ENCODE results near the gene PKP1. TPM values are rescaled to one million over a fixed set of nuclear protein-coding genes. Genes with fewer than 3 reads are reported as not detected.

The PKP1 gene
- total and polyA plus RNA-seq, 2 experiments from 2014 or later: 0.19 to 0.83 TPM

GRCh38 chr1:201310986-201311355 is 27.7 kb downstream of the PKP1 start:
- H3K4me1 ChIP-seq (ENCODE audit: insufficient read depth): no peaks in the 10 kb centered on the region
- H3F3A ChIP-seq (replicated peaks; ENCODE audit: low read depth): no peaks in the 10 kb centered on the region
- Mint-ChIP-seq H3K9me3 (no peaks in the 10 kb centered on the region), H3K4me3 (no peak overlapping the region), H3K27ac (no peak overlapping the region), H3K4me1 (peaks cover 16% of the 10 kb centered on the region; the same call in 2 of the 3 replicates), H3K36me3 (ENCODE audit: low read depth) (no peaks in the 10 kb centered on the region), H3K27me3 (ENCODE audit: insufficient read depth, low read depth, poor library complexity) (peaks cover 8% of the 10 kb centered on the region)
- no peak for ATAC-seq
- H3K4me3 ChIP-seq: no peak overlapping the region
- H3K27ac ChIP-seq (ENCODE audit: low read depth): no peak overlapping the region
- H3K79me2 ChIP-seq (replicated peaks; ENCODE audit: insufficient read depth): no peaks in the 10 kb centered on the region
- no peaks in the 10 kb centered on the region for H3K27me3 ChIP-seq (ENCODE audit: insufficient read depth)
- no peaks in the 10 kb centered on the region for H4K20me1 ChIP-seq (replicated peaks; ENCODE audit: insufficient read depth)
- H3K9me2 ChIP-seq (ENCODE audit: insufficient read depth): 0 out of 2 replicates have a peak, but pooled peaks cover 6% of the 10 kb centered on the region
- no peaks in the 10 kb centered on the region for H3K36me3 ChIP-seq (ENCODE audit: insufficient read depth)
- no peak overlapping the region for H3K4me2 ChIP-seq
- no peak overlapping the region for H2AFZ ChIP-seq
- TF ChIP-seq CTCF (conservative IDR thresholded peaks at IDR 0.05; ENCODE audit: low read depth in 2 of 2) (no peak), REST (IDR thresholded peaks at IDR 0.05; ENCODE audit: unreplicated experiment) (no peak)
- no peak for DNase-seq (ENCODE audit: low spot score)

DNA sequence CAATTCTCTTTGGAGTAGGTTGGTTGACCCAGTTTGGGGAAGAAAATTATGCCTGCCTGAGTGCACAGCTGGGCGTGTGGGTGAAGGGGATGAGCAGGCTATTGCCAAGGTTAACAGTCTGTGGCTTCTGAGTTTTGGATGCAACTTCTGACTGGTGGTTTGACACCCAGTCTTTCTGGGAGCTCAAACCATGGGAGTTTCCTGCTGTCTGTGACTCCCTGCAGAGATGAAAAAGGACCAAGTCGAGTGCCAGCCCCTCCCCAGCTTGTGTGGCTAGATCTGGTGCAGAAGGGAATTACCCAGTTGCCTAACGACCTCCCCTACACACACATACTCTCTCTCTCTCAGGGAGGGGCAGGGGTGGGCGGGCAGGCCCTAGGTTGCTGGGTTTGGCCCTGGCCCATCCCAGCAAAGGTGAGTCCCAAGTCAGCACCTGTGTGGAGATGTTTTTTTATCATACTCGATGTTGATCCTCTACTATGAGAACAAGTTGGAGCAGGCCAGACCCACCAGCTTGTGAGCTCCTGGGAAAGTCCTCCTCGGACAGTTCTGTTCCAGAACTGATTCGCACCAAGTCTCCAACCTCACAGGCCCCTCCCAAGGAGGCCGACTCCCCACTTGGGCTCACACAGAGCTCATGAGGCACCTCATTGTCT is 28.2 kb downstream of the PKP1 start:
- no peak overlapping the region for H3K4me3 ChIP-seq
- H3K79me2 ChIP-seq (replicated peaks; ENCODE audit: insufficient read depth): no peaks in the 10 kb centered on the region
- H3F3A ChIP-seq (replicated peaks; ENCODE audit: low read depth): no peaks in the 10 kb centered on the region
- H3K4me1 ChIP-seq (ENCODE audit: insufficient read depth): no peaks in the 10 kb centered on the region
- peaks cover 8% of the 10 kb centered on the region for H3K27me3 Mint-ChIP-seq (ENCODE audit: insufficient read depth, low read depth, poor library complexity)
- H3K27ac ChIP-seq (ENCODE audit: low read depth): no peak overlapping the region
- H3K4me3 Mint-ChIP-seq: no peak overlapping the region
- H4K20me1 ChIP-seq (replicated peaks; ENCODE audit: insufficient read depth): no peaks in the 10 kb centered on the region
- 0 out of 2 replicates have a peak, but pooled peaks cover 6% of the 10 kb centered on the region for H3K9me2 ChIP-seq (ENCODE audit: insufficient read depth)
- DNase-seq (ENCODE audit: low spot score) (no peak), ATAC-seq (no peak)
- peaks cover 16% of the 10 kb centered on the region; the same call in 2 of the 3 replicates for H3K4me1 Mint-ChIP-seq
- H3K9me3 Mint-ChIP-seq: no peaks in the 10 kb centered on the region
- no peak overlapping the region for H3K27ac Mint-ChIP-seq
- no peaks in the 10 kb centered on the region for H3K27me3 ChIP-seq (ENCODE audit: insufficient read depth)
- no peak overlapping the region for H3K4me2 ChIP-seq
- no peaks in the 10 kb centered on the region for H3K36me3 Mint-ChIP-seq (ENCODE audit: low read depth)
- H2AFZ ChIP-seq: no peak overlapping the region
- H3K36me3 ChIP-seq (ENCODE audit: insufficient read depth): no peaks in the 10 kb centered on the region
- TF ChIP-seq CREB1 (CRISPR knock-in tag; IDR thresholded peaks at IDR 0.05; ENCODE audit: low read depth) (no peak), EZH2phosphoT487 (IDR thresholded peaks at IDR 0.05; ENCODE audit: unreplicated experiment) (no peak), POLR2AphosphoS5 (IDR thresholded peaks at IDR 0.05; ENCODE audit: low read depth) (no peak), JUNB (IDR thresholded peaks at IDR 0.05; ENCODE audit: unreplicated experiment) (no peak), NANOG (IDR thresholded peaks at IDR 0.05; ENCODE audit: borderline replicate concordance) (no peak), CTCF (conservative IDR thresholded peaks at IDR 0.05; ENCODE audit: low read depth in 2 of 2) (no peak), REST (IDR thresholded peaks at IDR 0.05; ENCODE audit: unreplicated experiment) (no peak)
